SK-N-SH (cell line): ENCODE measurements around the gene PSMG4. TPM values are rescaled to one million over a fixed set of nuclear protein-coding genes. Genes with fewer than 3 reads are reported as not detected.
"Not testable (repeated sequence)": the region's sequence is repeated elsewhere in the genome, so short reads cannot be mapped to it uniquely, and the experiment has no call there.

Experiments used
- CTCF ChIA-PET: fragments of 300-600, 350-600 bp; formaldehyde crosslinking; extraction: SDS; loops from one replicate; lab custom pipeline; 2021; lab: Yijun Ruan, JAX
- POLR2A ChIA-PET: fragments of 350-600 bp; sonication (Branson Sonifier 250); formaldehyde crosslinking; extraction: SDS; loops from one replicate; lab custom pipeline; 2020; ENCODE audit warnings: antibody characterized with exemption, inconsistent platforms; lab: Yijun Ruan, JAX
- DNase-seq: peaks from one replicate; pipeline ENCODE4 v3.0.0; 2012
- H2AFZ ChIP-seq: fragments of 200-600 bp; sonication (generic); 2 replicates; pipeline ENCODE4 v1.8.1; 2016; ENCODE audit warnings: antibody characterized with exemption, mild to moderate bottlenecking, low read depth
- H3F3A ChIP-seq: fragments of 200-600 bp; sonication (generic); replicated peaks from 2 replicates; pipeline ENCODE3; 2016; ENCODE audit warnings: antibody characterized with exemption, mild to moderate bottlenecking; ENCODE audit not compliant: insufficient read depth
- H3K27ac ChIP-seq, 2 experiments: fragments of 200-500 bp in 1 of 2; fragments of 200-600 bp in 1 of 2; sonication (Bioruptor generic) in 1 of 2; sonication (generic), shearing (Covaris generic) in 1 of 2; 2 replicates each; pipeline versions ENCODE4 v1.5.1 to v1.6.1; 2014 to 2016; ENCODE audit warnings: low read depth in 2 of 2, inconsistent platforms in 1 of 2, low read length in 1 of 2, mild to moderate bottlenecking in 1 of 2, mixed read lengths in 1 of 2
- H3K27me3 ChIP-seq: fragments of 200-600 bp; sonication (generic), shearing (Covaris generic); 2 replicates; pipeline ENCODE4 v1.6.1; 2016; ENCODE audit warnings: mixed run types; ENCODE audit not compliant: insufficient read depth
- H3K36me3 ChIP-seq, 2 experiments: fragments of 200-500 bp in 1 of 2; fragments of 200-600 bp in 1 of 2; sonication (Bioruptor generic) in 1 of 2; sonication (generic) in 1 of 2; replicated peaks in 1 of 2; 2 replicates each; pipeline versions ENCODE3 to v1.5.1; 2014 to 2016; ENCODE audit warnings: low read length in 1 of 2, mild to moderate bottlenecking in 1 of 2; ENCODE audit not compliant: insufficient read depth in 2 of 2, control insufficient read depth in 1 of 2
- H3K4me1 ChIP-seq, 2 experiments: fragments of 200-500 bp in 1 of 2; fragments of 200-600 bp in 1 of 2; sonication (Bioruptor generic) in 1 of 2; sonication (generic), shearing (Covaris generic) in 1 of 2; 2 replicates each; pipeline versions ENCODE4 v1.5.1 to v1.6.1; 2014 to 2016; ENCODE audit warnings: low read depth in 1 of 2, low read length in 1 of 2, mixed run types in 1 of 2; ENCODE audit not compliant: insufficient read depth in 2 of 2, control insufficient read depth in 1 of 2
- H3K4me2 ChIP-seq: fragments of 200-600 bp; sonication (generic), shearing (Covaris generic); 2 replicates; pipeline ENCODE4 v1.6.1; 2017; ENCODE audit warnings: mixed run types
- H3K4me3 ChIP-seq, 2 experiments: fragments of 200-500 bp in 1 of 2; fragments of 200-600 bp in 1 of 2; sonication (Bioruptor generic) in 1 of 2; sonication (generic), shearing (Covaris generic) in 1 of 2; 2 replicates each; pipeline versions ENCODE4 v1.5.1 to v1.8.1; 2014 to 2016; ENCODE audit warnings: low read depth in 2 of 2, inconsistent platforms in 1 of 2, low read length in 1 of 2, mild to moderate bottlenecking in 1 of 2, mixed read lengths in 1 of 2, moderate library complexity in 1 of 2
- H3K79me2 ChIP-seq: fragments of 200-600 bp; sonication (generic); 2 replicates; pipeline ENCODE4 v1.8.1; 2017; ENCODE audit warnings: mild to moderate bottlenecking; ENCODE audit not compliant: insufficient read depth
- H3K9ac ChIP-seq: fragments of 200-600 bp; sonication (generic); 2 replicates; pipeline ENCODE4 v1.6.1; 2017; ENCODE audit warnings: mixed run types
- H3K9me2 ChIP-seq: fragments of 200-600 bp; sonication (generic); 2 replicates; pipeline ENCODE4 v1.6.1; 2017; ENCODE audit warnings: mixed run types
- H3K9me3 ChIP-seq: fragments of 200-600 bp; sonication (generic); 2 replicates; pipeline ENCODE4 v1.6.1; 2017; ENCODE audit warnings: mixed run types, mild to moderate bottlenecking, moderate library complexity
- H4K20me1 ChIP-seq: fragments of 200-600 bp; sonication (generic); 2 replicates; pipeline ENCODE4 v1.6.1; 2017; ENCODE audit warnings: mild to moderate bottlenecking, mixed run types; ENCODE audit not compliant: insufficient read depth
- CHD2 ChIP-seq: fragments of 150-350 bp; IDR thresholded peaks from 2 replicates; pipeline ENCODE4 v1.6.1; 2018; ENCODE audit warnings: low read length; ENCODE audit not compliant: partially characterized antibody
- EP300 ChIP-seq, 2 experiments: IDR thresholded peaks; 2 replicates each; pipeline versions ENCODE4 v1.4.0 to v1.6.1; 2012; ENCODE audit warnings: borderline replicate concordance in 1 of 2, low read depth in 1 of 2, low read length in 1 of 2
- EZH2phosphoT487 ChIP-seq: fragments of 200-600 bp; sonication (generic); IDR thresholded peaks from 2 replicates; pipeline ENCODE4 v1.6.1; 2017; ENCODE audit warnings: low read depth, mixed run types, mild to moderate bottlenecking, antibody characterized with exemption, moderate library complexity, borderline replicate concordance
- FOXJ3 ChIP-seq: sonication (generic); formaldehyde crosslinking; IDR thresholded peaks from 2 replicates; pipeline ENCODE4 v1.5.1; 2020; ENCODE audit warnings: mild to moderate bottlenecking, missing genetic modification reagents
- GABPA ChIP-seq: IDR thresholded peaks from 2 replicates; pipeline ENCODE4 v1.4.0; 2012; ENCODE audit warnings: low read depth, mild to moderate bottlenecking
- GATA2 ChIP-seq: sonication (generic); formaldehyde crosslinking; IDR thresholded peaks from 2 replicates; pipeline ENCODE4 v1.5.0; 2020; ENCODE audit warnings: mild to moderate bottlenecking, missing genetic modification reagents
- MAX ChIP-seq: IDR thresholded peaks from 2 replicates; pipeline ENCODE4 v1.4.0; 2012; ENCODE audit warnings: low read depth
- MXI1 ChIP-seq: IDR thresholded peaks from 2 replicates; pipeline ENCODE4 v1.6.1; 2012; ENCODE audit warnings: mild to moderate bottlenecking, low read depth, low read length, improper control_type of control experiment
- NRF1 ChIP-seq: IDR thresholded peaks from 2 replicates; pipeline ENCODE4 v1.6.1; 2012; ENCODE audit warnings: low read depth, mild to moderate bottlenecking, low read length
- RCOR1 ChIP-seq: fragments of 150-350 bp; IDR thresholded peaks from 2 replicates; pipeline ENCODE4 v1.6.1; 2017; ENCODE audit warnings: antibody characterized with exemption, low read length
- RFX5 ChIP-seq: IDR thresholded peaks from 2 replicates; pipeline ENCODE4 v1.6.1; 2012; ENCODE audit warnings: mild to moderate bottlenecking, improper control_type of control experiment, low read length
- SIN3A ChIP-seq: IDR thresholded peaks from 2 replicates; pipeline ENCODE4 v1.6.1; 2012; ENCODE audit warnings: low read depth, mild to moderate bottlenecking, low read length, moderate library complexity, borderline replicate concordance
- SMC3 ChIP-seq: IDR thresholded peaks from 2 replicates; pipeline ENCODE4 v1.6.1; 2012; ENCODE audit warnings: low read depth, low read length, improper control_type of control experiment
- TEAD4 ChIP-seq: IDR thresholded peaks from 2 replicates; pipeline ENCODE4 v1.4.0; 2012; ENCODE audit warnings: mild to moderate bottlenecking, borderline replicate concordance; ENCODE audit not compliant: insufficient read depth
- WGBS: methylation state at CpG from one replicate; pipeline ENCODE4 v1.1.6; 2017; ENCODE audit warnings: low lambda C conversion rate; 5-methylcytosine and 5-hydroxymethylcytosine counted together
- polyA plus RNA-seq, 3 experiments: library from polyadenylated mRNA; depleted of rRNA; stranded (reverse); fragments of >200 nt; gene quantifications; 2 replicates each; pipeline ENCODE4 v1.2.3, GENCODE V29; 2012
- TF ChIP-seq, protein P1 (sequence below): fragments of 150-350 bp; IDR thresholded peaks from 2 replicates; pipeline ENCODE4 v1.6.1; 2016; ENCODE audit warnings: mild to moderate bottlenecking, low read depth, low read length
- TF ChIP-seq, protein P2 (sequence below): IDR thresholded peaks from 2 replicates; pipeline ENCODE4 v1.4.0; 2012; ENCODE audit warnings: low read depth, borderline replicate concordance

Gene PSMG4
- polyA plus RNA-seq, 1 of the 3 experiments (the other 2 are of a cell fraction) = 61.3 TPM

GRCh38 chr6:3242768-3243167 lies 16.0 kb upstream of the PSMG4 start:
- Histone ChIP-seq H3K9ac (no peak overlapping the region), H3K79me2 (no peaks in the 10 kb centered on the region), H3K27ac (no peak overlapping the region), H3F3A (peaks cover 12% of the 10 kb centered on the region), H3K4me3 (no peak overlapping the region), H3K9me3 (no peaks in the 10 kb centered on the region), H3K9me2 (no peaks in the 10 kb centered on the region), H3K36me3 (no peaks in the 10 kb centered on the region), H2AFZ (no peak overlapping the region), H4K20me1 (no peaks in the 10 kb centered on the region), H3K4me2 (no peak overlapping the region), H3K27me3 (no peaks in the 10 kb centered on the region), H3K4me1 (peaks cover 4 to 6% of the 10 kb centered on the region in 2 experiments; a peak in 2 of 4 replicates)
- DNase-seq = no peak
- POLR2A ChIA-PET = no interaction called here
- WGBS = 95% methylated on average over 4 of the region's 4 CpGs
- CTCF ChIA-PET = interaction anchor here (0.6 to 1.3 kb wide), 2 partner anchors 9 to 17 kb away, joined by 3 to 4 read pairs; no protein-coding TSS in a partner anchor
- TF ChIP-seq GATA2 (CRISPR knock-in tag) = no peak
- TF ChIP-seq, protein P1, sequence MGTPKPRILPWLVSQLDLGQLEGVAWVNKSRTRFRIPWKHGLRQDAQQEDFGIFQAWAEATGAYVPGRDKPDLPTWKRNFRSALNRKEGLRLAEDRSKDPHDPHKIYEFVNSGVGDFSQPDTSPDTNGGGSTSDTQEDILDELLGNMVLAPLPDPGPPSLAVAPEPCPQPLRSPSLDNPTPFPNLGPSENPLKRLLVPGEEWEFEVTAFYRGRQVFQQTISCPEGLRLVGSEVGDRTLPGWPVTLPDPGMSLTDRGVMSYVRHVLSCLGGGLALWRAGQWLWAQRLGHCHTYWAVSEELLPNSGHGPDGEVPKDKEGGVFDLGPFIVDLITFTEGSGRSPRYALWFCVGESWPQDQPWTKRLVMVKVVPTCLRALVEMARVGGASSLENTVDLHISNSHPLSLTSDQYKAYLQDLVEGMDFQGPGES = no peak
- TF ChIP-seq NRF1 = no peak
- TF ChIP-seq GABPA = no peak
- no peak for TF ChIP-seq RCOR1
- no peak for TF ChIP-seq EP300 (IDR thresholded peaks at IDR 0.05; ENCODE audit: borderline replicate concordance in 1 of 2, low read depth in 1 of 2, low read length in 1 of 2)
- no peak for TF ChIP-seq MXI1
- TF ChIP-seq EZH2phosphoT487 = no peak
- TF ChIP-seq RFX5 = no peak
- no peak for TF ChIP-seq CHD2
- no peak for TF ChIP-seq TEAD4
- no peak for TF ChIP-seq SIN3A
- TF ChIP-seq, protein P2, sequence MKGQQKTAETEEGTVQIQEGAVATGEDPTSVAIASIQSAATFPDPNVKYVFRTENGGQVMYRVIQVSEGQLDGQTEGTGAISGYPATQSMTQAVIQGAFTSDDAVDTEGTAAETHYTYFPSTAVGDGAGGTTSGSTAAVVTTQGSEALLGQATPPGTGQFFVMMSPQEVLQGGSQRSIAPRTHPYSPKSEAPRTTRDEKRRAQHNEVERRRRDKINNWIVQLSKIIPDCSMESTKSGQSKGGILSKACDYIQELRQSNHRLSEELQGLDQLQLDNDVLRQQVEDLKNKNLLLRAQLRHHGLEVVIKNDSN = no peak
- no peak for TF ChIP-seq FOXJ3 (CRISPR knock-in tag)

GRCh38 chr6:3244003-3244831 lies 14.5 kb upstream of the PSMG4 start:
- 94% methylated on average over 8 of the region's 8 CpGs for WGBS
- Histone ChIP-seq H3F3A (peaks cover 16% of the 10 kb centered on the region), H3K9me2 (no peaks in the 10 kb centered on the region), H4K20me1 (no peaks in the 10 kb centered on the region), H3K36me3 (no peaks in the 10 kb centered on the region), H3K79me2 (no peaks in the 10 kb centered on the region), H3K27ac (no peak overlapping the region), H3K27me3 (no peaks in the 10 kb centered on the region), H3K4me1 (peaks cover 10 to 14% of the 10 kb centered on the region in 2 experiments; a peak in 3 of 4 replicates), H3K9ac (no peak overlapping the region), H3K4me2 (no peak overlapping the region), H2AFZ (no peak overlapping the region), H3K4me3 (no peak overlapping the region), H3K9me3 (no peaks in the 10 kb centered on the region)
- POLR2A ChIA-PET = interaction anchor here (1.6 kb wide), 1 partner anchor 14 kb away, joined by 3 read pairs; no protein-coding TSS in a partner anchor
- CTCF ChIA-PET = interaction anchor here (0.7 to 2.2 kb wide), 2 partner anchors 13 to 87 kb away, joined by 3 to 9 read pairs; partner anchors contain the start of gene TUBB2A
- no peak for DNase-seq
- no peak for TF ChIP-seq RCOR1
- TF ChIP-seq SMC3 = no peak
- TF ChIP-seq MXI1 = no peak
- no peak for TF ChIP-seq MAX

DNA sequence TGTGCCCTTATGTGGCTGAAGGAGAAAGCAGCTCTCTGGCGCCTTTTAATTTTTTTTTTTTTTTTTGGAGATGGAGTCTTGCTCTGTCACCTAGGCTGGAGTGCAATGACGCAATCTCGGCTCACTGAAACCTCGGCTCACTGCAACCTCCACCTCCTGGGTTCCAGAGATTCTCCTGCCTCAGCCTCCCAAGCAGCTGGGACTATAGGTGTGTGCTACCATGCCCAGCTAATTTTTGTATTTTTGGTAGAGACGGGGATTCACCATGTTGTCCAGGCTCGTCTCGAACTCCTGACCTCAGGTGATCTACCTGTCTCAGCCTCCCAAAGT lies 13.9 kb upstream of the PSMG4 start:
- H3K4me3 ChIP-seq, H3K79me2 ChIP-seq, H3K4me2 ChIP-seq, H3K9me3 ChIP-seq, H4K20me1 ChIP-seq, H3K27me3 ChIP-seq, DNase-seq, H3K9me2 ChIP-seq, H3K27ac ChIP-seq, H3K9ac ChIP-seq, H3K36me3 ChIP-seq, H2AFZ ChIP-seq: not testable (repeated sequence)
- Histone ChIP-seq H3K4me1 (peaks cover 10 to 14% of the 10 kb centered on the region in 2 experiments; a peak in 3 of 4 replicates), H3F3A (peaks cover 16% of the 10 kb centered on the region)
- 97% methylated on average over 7 of the region's 7 CpGs for WGBS
- CTCF ChIA-PET = interaction anchor here (2.2 to 3.8 kb wide), 2 partner anchors 9 to 13 kb away, joined by 9 to 25 read pairs; no protein-coding TSS in a partner anchor
- POLR2A ChIA-PET = interaction anchor here (1.6 kb wide), 1 partner anchor 14 kb away, joined by 3 read pairs; no protein-coding TSS in a partner anchor
